ENCODE data around the gene SLC15A4.

Gene SLC15A4

GRCh38 chr12:128745772-128746689, 77.7 kb downstream of the SLC15A4 start:
- no peak for DNase-seq

GRCh38 chr12:128743916-128744315, 79.8 kb downstream of the SLC15A4 start:
- no peak for DNase-seq
